Coronary artery (tissue), 2 donors: ENCODE results near the gene R3HDML.

Experiments
- DNase-seq: peaks from one replicate; pipeline ENCODE4 v3.0.0-alpha.2; 2017; ENCODE audit warnings: low spot score
- H3K27ac ChIP-seq, 2 donors: fragments of 200-600 bp; sonication (generic); one replicate each; pipeline ENCODE4 v1.5.1; 2016 to 2019
- H3K4me3 ChIP-seq: fragments of 200-600 bp; sonication (generic); 2 replicates; pipeline ENCODE4 v1.5.1; 2016; ENCODE audit warnings: mild to moderate bottlenecking, moderate library complexity
- TF ChIP-seq, protein P1 (sequence below): fragments of 200-600 bp; sonication (generic); IDR thresholded peaks from one replicate; pipeline ENCODE4 v1.5.1; 2019; ENCODE audit warnings: antibody characterized with exemption

The R3HDML gene

GRCh38 chr20:44400671-44400969 lies 63.8 kb downstream of the R3HDML start:
- Histone ChIP-seq H3K4me3 (no peak overlapping the region), H3K27ac (no peak overlapping the region)
- TF ChIP-seq, protein P1, sequence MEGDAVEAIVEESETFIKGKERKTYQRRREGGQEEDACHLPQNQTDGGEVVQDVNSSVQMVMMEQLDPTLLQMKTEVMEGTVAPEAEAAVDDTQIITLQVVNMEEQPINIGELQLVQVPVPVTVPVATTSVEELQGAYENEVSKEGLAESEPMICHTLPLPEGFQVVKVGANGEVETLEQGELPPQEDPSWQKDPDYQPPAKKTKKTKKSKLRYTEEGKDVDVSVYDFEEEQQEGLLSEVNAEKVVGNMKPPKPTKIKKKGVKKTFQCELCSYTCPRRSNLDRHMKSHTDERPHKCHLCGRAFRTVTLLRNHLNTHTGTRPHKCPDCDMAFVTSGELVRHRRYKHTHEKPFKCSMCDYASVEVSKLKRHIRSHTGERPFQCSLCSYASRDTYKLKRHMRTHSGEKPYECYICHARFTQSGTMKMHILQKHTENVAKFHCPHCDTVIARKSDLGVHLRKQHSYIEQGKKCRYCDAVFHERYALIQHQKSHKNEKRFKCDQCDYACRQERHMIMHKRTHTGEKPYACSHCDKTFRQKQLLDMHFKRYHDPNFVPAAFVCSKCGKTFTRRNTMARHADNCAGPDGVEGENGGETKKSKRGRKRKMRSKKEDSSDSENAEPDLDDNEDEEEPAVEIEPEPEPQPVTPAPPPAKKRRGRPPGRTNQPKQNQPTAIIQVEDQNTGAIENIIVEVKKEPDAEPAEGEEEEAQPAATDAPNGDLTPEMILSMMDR = no peak
- no peak for DNase-seq
